DMS53 treated with DMSO at 0.1 percent for 48 hours (cell line): Measurements from ENCODE around the gene AFG1L.
"Not testable (repeated sequence)": the region's sequence is repeated elsewhere in the genome, so short reads cannot be mapped to it uniquely, and the experiment has no call there.

Source experiments
- DNase-seq: peaks from one replicate; lab custom pipeline; 2025; ENCODE audit not compliant: unreplicated experiment; lab: John Stamatoyannopoulos, UW

Gene AFG1L

DNA sequence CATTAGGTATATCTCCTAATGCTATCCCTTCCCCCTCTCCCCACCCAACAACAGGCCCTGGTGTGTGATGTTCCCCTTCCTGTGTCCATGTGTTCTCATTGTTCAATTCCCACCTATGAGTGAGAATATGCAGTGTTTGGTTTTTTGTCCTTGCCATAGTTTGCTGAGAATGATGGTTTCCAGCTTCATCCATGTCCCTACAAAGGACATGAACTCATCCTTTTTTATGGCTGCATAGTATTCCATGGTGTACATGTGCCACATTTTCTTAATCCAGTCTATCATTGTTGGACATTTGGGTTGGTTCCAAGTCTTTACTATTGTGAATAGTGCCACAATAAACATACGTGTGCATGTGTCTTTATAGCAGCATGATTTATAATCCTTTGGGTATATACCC is 154.9 kb downstream of the AFG1L start:
- DNase-seq: not testable (repeated sequence)

DNA sequence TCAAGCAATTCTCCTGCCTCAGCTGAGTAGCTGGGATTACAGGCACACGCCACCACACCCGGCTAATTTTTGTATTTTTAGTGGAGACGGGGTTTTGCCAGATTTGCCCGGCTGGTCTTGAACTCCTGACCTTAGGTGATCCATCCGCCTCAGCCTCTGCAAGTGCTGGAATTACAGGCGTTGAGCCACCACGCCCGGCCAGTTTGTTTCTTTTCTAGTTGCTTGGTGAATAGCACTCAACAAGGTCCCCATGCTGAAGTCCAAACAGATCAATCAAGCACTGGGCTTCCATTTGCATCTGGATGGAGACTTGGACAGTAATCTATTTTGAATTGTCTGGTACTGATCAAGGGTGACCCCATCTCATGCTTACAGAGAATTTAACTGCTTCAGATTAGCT is 157.0 kb downstream of the AFG1L start:
- no peak for DNase-seq

GRCh38 chr6:108452711-108453195 is 157.9 kb downstream of the AFG1L start:
- no peak for DNase-seq

DNA sequence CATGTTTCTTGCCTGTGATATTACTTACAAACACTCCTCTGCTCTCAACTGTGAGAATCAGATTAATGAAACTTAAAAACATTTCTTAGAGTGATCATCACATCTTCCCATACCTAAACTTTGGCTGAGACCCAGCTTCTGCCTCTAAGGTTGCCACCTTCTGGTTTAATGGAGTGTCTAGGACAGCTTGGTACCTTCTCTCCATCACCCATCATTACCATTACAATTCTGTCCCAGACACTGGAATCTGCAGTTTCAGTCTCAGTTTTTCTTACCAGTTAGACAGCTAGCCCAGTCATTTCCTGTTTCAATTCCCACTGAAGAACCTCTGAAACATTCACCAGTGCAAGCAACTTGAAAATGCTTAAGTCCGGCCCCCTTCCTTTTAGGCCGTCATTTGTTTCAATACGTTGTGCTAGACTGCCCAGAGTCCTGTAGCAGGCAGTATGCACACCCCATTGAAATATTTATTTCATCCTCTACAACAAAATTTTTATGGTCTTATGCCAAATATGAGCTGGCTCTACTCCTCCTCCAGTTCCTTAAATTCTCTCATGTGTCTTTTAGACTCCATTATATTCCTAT is 158.8 kb downstream of the AFG1L start:
- no peak for DNase-seq

DNA sequence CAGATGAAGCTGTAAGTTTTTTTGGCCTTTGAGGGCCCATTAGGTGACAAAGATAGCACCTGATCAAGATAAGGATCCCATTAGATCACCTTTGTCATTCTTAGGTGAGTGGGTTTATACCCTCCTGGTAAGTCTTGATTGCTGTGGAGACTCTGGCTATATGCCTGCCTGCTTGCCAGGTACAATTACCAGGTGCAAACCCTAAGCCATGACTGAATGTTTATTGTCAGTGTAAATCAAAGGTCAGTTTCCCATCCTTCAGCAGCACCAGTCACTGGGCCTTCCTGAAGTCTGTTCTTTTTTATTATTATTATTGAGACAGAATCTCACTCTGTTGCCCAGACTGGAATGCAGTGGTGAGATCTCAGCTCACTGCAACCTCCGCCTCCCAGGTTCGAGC is 159.5 kb downstream of the AFG1L start:
- DNase-seq: no peak

DNA sequence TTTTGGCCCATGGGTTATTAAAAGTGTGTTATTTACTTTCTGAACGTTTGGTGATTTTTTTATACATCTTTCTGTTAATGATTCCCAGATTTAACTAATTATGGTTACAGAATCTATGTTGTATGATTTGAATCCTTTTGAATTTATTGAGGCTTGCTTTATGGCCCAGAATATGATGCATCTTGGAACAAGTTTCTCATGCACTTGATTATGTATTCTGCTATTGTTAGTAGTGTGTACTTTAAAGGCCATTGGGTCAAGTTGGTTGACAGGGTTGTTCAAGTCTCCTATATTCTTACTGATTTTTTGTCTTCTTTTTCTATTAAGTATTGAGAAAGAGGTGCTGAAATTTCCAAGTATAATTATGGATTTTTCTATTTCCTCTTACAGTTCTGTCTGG is 160.8 kb downstream of the AFG1L start:
- no peak for DNase-seq

GRCh38 chr6:108463784-108464183 is 168.9 kb downstream of the AFG1L start:
- DNase-seq: no peak

DNA sequence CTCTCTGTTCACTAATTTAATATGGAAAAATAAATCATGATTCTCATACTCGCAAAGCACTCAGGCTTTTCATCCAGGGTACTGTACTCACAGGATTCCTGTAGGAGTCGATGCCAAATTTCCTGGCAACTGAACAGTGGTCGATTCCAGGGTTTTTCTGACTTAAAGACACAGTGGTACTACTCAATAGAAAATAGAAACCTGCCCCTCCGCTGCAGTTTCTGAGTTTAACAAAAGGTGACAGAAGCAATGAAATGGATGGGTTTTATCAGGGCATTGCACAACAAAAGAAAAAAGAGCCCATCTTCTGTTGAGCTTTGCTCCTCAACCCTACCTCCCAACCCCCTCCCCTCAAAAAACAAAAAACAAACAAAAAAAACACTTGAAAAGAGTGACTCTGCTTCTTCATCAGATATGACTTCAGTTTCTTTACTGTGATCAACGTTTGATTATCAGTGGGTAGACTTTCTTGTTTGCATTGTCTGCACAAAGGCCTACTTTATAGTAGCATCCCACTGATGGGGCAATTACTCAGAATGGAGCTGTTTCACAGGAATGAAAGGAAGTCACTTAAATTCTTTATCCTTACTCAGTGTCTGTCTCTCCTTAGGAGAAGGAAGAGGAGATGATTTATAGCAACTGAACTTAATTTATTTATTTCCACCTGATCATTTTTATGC is 169.7 kb downstream of the AFG1L start:
- no peak for DNase-seq

DNA sequence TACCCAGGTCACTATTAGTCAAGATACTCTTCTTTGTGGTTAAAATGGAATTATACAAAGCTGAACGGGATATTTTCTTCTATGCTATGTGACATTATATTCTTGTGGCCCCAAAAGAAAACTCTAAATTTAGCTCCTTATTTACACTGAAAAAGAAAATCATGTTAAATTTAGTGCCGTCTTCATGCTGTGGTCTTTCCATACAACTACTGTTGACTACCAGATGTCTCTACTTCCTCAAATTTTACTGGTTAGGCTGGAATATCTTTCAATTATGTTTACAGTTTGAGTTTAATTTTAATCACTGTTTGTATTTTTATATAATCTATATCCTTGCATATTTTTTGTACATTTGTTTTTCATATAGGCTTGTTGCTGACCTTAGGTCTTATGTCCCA is 170.2 kb downstream of the AFG1L start:
- DNase-seq: no peak

GRCh38 chr6:108468346-108468745 is 173.5 kb downstream of the AFG1L start:
- no peak for DNase-seq

GRCh38 chr6:108469316-108469715 is 174.5 kb downstream of the AFG1L start:
- DNase-seq: no peak

- no peak for DNase-seq
Measured at GRCh38 chr6:108473197-108473596, 178.3 kb downstream of the AFG1L start.

GRCh38 chr6:108476376-108476775 is 181.5 kb downstream of the AFG1L start:
- peak; percentile 81 for DNase-seq

DNA sequence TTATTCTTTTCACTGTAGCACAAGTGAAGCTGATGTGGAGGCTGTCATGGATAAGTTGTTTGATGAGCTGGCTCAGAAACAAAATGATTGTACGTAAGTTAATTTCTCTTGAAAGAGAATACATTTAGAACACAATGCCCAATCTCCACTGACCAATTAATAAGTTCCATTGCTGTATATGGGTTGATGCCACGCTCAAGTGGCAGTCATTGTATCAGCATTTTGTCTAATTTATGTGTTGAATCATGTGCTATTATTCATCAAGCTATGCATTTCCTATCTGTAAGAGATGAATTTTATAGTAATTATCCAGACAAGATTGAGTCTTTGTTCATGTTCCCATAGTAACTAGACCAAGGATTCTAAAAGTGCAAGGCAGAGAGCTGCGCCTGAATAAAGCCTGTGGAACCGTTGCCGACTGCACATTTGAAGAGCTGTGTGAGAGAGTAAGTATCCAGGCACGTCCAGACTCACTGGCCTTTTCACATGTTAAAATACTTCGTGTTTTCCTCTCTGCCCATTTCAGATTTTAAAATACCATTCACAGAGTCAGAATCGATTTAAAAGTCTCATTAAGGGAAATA is 182.1 kb downstream of the AFG1L start:
- DNase-seq: no peak

DNA sequence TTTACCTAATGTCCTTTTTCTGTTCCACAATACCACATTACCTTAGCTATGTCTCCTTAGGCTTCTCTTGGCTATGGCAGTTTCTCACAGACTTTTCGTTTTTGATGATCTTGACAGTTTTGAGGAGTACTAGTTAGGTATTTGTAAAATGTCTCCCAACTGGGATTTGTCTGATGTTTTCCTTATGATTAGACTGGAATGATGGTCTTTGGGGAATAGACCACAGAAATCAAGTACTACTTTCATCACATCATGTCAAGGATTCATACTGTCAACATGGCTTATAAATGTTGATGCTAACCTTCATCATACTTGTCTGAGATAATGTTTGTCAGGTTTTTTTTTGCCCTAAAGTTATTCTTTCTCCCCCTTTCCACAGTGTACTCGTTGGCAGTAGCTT is 187.7 kb downstream of the AFG1L start:
- DNase-seq: no peak

- no peak for DNase-seq
Measured at GRCh38 chr6:108484016-108484415, 189.2 kb downstream of the AFG1L start.

GRCh38 chr6:108489699-108490098 is 194.8 kb downstream of the AFG1L start:
- no peak for DNase-seq

DNA sequence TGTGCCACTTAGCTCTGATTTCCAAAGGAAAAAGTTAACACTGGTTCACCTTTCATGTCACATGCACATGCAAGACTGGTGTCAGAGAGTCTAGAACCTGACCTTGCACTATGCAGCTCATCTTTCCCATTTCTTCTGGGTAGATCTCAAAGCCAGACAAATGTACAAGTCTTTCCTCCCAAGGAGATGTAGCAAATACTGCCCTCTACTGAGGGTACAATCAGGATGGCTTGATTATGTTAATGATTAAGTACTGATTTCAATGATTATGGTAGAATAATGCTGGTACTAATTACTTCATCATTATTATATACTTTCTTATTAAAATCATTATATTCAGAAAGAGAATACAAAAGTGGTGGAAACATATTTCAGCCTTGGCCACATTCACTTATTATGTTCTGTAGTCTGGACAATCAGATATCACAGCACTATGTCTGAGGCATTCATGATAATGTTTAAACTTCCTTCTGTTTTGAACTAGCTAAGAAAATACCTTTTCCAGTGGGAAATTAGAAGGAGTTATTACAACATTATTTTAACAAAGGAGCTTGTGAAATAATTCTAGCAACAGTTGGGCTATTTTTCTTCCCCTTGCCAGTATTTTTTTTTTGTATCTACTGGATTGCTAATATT is 197.4 kb downstream of the AFG1L start:
- no peak for DNase-seq

DNA sequence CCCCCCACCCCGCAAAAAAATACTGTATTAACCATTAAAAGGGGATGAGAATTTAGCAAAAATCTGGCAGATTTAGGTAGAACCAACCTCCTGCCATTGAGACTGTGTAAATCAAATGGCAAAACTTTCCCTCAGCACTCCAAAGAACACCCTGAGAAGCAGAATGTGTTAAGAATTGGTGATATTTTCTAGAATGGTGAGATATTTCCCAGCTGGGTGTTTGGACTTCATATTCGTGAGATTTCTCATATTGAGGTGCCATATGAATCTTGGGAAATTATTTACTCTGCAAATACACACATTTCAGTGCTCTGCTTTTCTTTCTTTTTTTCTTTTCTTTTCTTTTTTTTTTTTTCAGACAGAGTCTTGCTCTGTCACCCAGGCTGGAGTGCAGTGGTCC is 199.6 kb downstream of the AFG1L start:
- no peak for DNase-seq

DNA sequence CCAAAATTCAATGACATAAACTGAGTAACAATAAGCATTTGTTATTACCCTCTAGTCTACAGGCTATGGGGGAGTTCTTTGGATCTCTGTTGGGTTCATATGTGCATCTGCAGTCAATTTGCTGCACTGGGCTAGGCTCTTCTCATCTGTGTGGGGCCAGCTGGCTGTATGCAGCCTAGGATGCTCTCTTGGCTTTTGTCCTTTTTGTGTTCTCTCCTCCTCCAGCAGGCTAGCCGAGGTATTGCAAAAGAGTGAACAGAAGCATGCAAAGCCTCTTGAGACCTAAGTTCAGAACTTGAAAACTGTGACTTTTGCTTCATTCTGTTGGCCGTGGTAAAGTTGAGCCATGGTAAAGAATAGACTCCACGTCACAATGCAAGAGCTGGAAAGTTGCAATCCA is 203.0 kb downstream of the AFG1L start:
- peak; percentile 1 for DNase-seq

DNA sequence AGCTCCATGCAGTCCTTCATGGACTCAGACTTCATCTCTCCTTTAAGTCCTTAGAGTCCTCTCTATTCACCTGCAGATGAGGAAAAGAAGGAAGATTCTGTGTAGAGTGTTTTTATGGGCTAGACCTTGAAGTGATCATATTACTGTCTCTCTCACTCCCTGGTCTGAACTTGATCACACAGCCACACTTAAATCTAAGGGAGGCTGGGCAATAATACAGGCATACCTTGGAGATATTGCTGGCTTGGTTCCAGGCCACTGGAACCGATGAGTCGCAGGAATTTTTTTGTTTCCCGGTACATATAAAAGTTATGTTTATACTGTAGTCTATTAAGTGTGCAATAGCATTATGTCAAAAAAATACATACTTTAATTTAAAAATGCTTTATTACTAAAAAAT is 206.7 kb downstream of the AFG1L start:
- DNase-seq: no peak

DNA sequence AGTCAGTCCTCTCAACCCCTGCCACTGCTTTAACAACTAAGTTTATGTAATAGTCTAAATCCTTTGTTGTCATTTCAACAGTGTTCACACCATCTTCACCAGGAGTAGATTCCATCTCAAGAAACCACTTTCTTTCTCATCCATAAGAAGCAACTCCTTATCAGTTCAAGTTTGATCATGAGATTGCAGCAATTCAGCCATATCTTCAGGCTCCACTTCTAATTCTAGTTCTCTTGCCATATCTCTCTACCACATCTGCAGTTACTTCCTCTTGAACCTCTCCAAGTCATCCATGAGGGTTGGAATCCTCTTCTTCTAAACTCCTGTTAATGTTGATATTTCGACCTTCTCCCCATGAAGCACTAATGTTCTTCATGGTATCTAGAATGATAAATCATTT is 208.0 kb downstream of the AFG1L start:
- DNase-seq: no peak
